Endothelial cell of umbilical vein (primary cell): ENCODE measurements around the gene CLIC3. TPM values are rescaled to one million over a fixed set of nuclear protein-coding genes. Genes with fewer than 3 reads are reported as not detected.

Experiments
- BruUV-seq: library from RNA; stranded (reverse); fragments of 400-500 nt; replicated peaks from 2 replicates; lab custom pipeline; 2021; lab: Mats Ljungman, UMichigan
- CTCF ChIA-PET: fragments of 300-600, 350-600 bp; sonication (Branson Sonifier 250); formaldehyde crosslinking; loops from one replicate; lab custom pipeline; 2021; ENCODE audit warnings: antibody characterized with exemption, inconsistent platforms; lab: Charles Lee
- POLR2A ChIA-PET: fragments of 300-600, 350-600 bp; sonication (Branson Sonifier 250); formaldehyde crosslinking; loops from one replicate; lab custom pipeline; 2021; ENCODE audit warnings: antibody characterized with exemption, inconsistent platforms; lab: Charles Lee
- DNase-seq: peaks from one replicate; pipeline ENCODE4 v3.0.0-alpha.2; 2011; ENCODE audit warnings: low read depth, low spot score
- FAIRE-seq: peaks from 2 replicates; lab custom pipeline; 2011; peaks lifted over from hg19 to GRCh38; lab: Jason Lieb, UNC
- H2AFZ ChIP-seq: 2 replicates; pipeline ENCODE4 v1.6.0; 2012; ENCODE audit warnings: low read depth, low read length, control low read depth, inconsistent platforms
- H3K27ac ChIP-seq: 2 replicates; pipeline ENCODE4 v1.5.1; 2011; ENCODE audit warnings: low read depth, mild to moderate bottlenecking, control low read depth, low read length, moderate library complexity; ENCODE audit not compliant: insufficient read depth
- H3K27me3 ChIP-seq, 2 experiments: 2 replicates each; pipeline versions ENCODE4 v1.6.0 to v1.6.1; 2011; ENCODE audit warnings: low read length in 2 of 2, mixed read lengths in 1 of 2; ENCODE audit not compliant: control insufficient read depth in 2 of 2, insufficient read depth in 2 of 2
- H3K36me3 ChIP-seq, 2 experiments: 2 replicates in 1 of 2; 3 replicates in 1 of 2; pipeline ENCODE4 v1.5.1; 2011; ENCODE audit warnings: low read length in 2 of 2, mild to moderate bottlenecking in 1 of 2, moderate library complexity in 1 of 2; ENCODE audit not compliant: control insufficient read depth in 2 of 2, insufficient read depth in 2 of 2; ENCODE audit errors: extremely low read depth in 1 of 2
- H3K4me1 ChIP-seq: 3 replicates; pipeline ENCODE4 v1.5.1; 2011; ENCODE audit warnings: mild to moderate bottlenecking, low read length; ENCODE audit not compliant: control insufficient read depth, insufficient read depth; ENCODE audit errors: extremely low read depth
- H3K4me2 ChIP-seq: 2 replicates; pipeline ENCODE4 v1.6.1; 2011; ENCODE audit warnings: low read length, control low read depth, mixed read lengths; ENCODE audit not compliant: insufficient read depth
- H3K4me3 ChIP-seq, 3 experiments: fragments of 200-600 bp in 1 of 3; sonication (generic), shearing (Covaris generic) in 1 of 3; replicated peaks in 1 of 3; 2 replicates each; pipeline ENCODE4 v1.5.1; 2011 to 2016; ENCODE audit warnings: control low read depth in 3 of 3, low read length in 3 of 3, mild to moderate bottlenecking in 2 of 3, inconsistent platforms in 1 of 3, low read depth in 1 of 3, moderate library complexity in 1 of 3; ENCODE audit not compliant: insufficient read depth in 1 of 3
- H3K79me2 ChIP-seq: 2 replicates; pipeline ENCODE4 v1.6.0; 2012; ENCODE audit warnings: low read length, inconsistent platforms; ENCODE audit not compliant: control insufficient read depth, insufficient read depth
- H3K9ac ChIP-seq: replicated peaks from 2 replicates; pipeline ENCODE3; 2011; ENCODE audit warnings: low read length, control low read depth; ENCODE audit not compliant: insufficient read depth; ENCODE audit errors: extremely low read depth
- H3K9me1 ChIP-seq: replicated peaks from 3 replicates; pipeline ENCODE4 v1.6.0; 2011; ENCODE audit warnings: mild to moderate bottlenecking, low read length; ENCODE audit not compliant: control insufficient read depth, insufficient read depth; ENCODE audit errors: extremely low read depth
- H3K9me3 ChIP-seq: replicated peaks from 2 replicates; pipeline ENCODE4 v1.5.1; 2012; ENCODE audit warnings: low read length, inconsistent platforms; ENCODE audit not compliant: control insufficient read depth, insufficient read depth
- H4K20me1 ChIP-seq: replicated peaks from 2 replicates; pipeline ENCODE3; 2011; ENCODE audit warnings: mild to moderate bottlenecking, low read length; ENCODE audit not compliant: control insufficient read depth, insufficient read depth; ENCODE audit errors: extremely low read depth
- CTCF ChIP-seq, 2 donors: IDR thresholded peaks; 1 replicate in 1 of 2; 2 replicates in 1 of 2; pipeline ENCODE4 v1.5.1; 2011; ENCODE audit warnings: low read length in 2 of 2, mild to moderate bottlenecking in 2 of 2, moderate library complexity in 2 of 2, control low read depth in 1 of 2, inconsistent platforms in 1 of 2, low read depth in 1 of 2; ENCODE audit not compliant: insufficient read depth in 1 of 2; ENCODE audit errors: extremely low read depth in 1 of 2
- EZH2 ChIP-seq: IDR thresholded peaks from 2 replicates; pipeline ENCODE4 v1.6.1; 2012; ENCODE audit warnings: borderline replicate concordance, low read depth, mild to moderate bottlenecking, moderate library complexity, low read length, inconsistent platforms; ENCODE audit not compliant: severe bottlenecking
- FOS ChIP-seq: IDR thresholded peaks from 2 replicates; pipeline ENCODE4 v1.6.1; 2011; ENCODE audit warnings: mild to moderate bottlenecking, low read length, moderate library complexity, borderline replicate concordance; ENCODE audit not compliant: insufficient read depth
- GATA2 ChIP-seq: IDR thresholded peaks from 2 replicates; pipeline ENCODE4 v1.7.0; 2011; ENCODE audit warnings: low read depth, mild to moderate bottlenecking, moderate library complexity, mixed read lengths, low read length; ENCODE audit not compliant: insufficient read length, insufficient read depth
- JUN ChIP-seq: IDR thresholded peaks from 2 replicates; pipeline ENCODE4 v1.6.1; 2011; ENCODE audit warnings: borderline replicate concordance, low read depth; ENCODE audit not compliant: insufficient read length, insufficient read depth
- MAX ChIP-seq: IDR thresholded peaks from 2 replicates; pipeline ENCODE4 v1.6.1; 2011; ENCODE audit not compliant: insufficient read depth, insufficient read length
- MYC ChIP-seq: IDR thresholded peaks from one replicate; pipeline ENCODE4 v1.6.1; 2011; ENCODE audit warnings: mild to moderate bottlenecking, low read depth, low read length
- POLR2A ChIP-seq: IDR thresholded peaks from 2 replicates; pipeline ENCODE4 v1.6.1; 2012; ENCODE audit warnings: low read depth, mild to moderate bottlenecking, control low read depth, low read length
- POLR2AphosphoS5 ChIP-seq: IDR thresholded peaks from 2 replicates; pipeline ENCODE4 v1.6.1; 2012; ENCODE audit warnings: low read depth, mild to moderate bottlenecking, control low read depth, low read length, moderate library complexity; ENCODE audit not compliant: insufficient read depth
- dilution Hi-C: fragments of 300-500 bp; cut with MboI; formaldehyde crosslinking; loops from one replicate; pipeline ENCODE4 v1.15.0; 2019; ENCODE audit warnings: low sequenced_read_pairs; ENCODE audit not compliant: extremely low pct_ligation_motif_present
- intact Hi-C: fragments of 100-400 bp; cut with micrococcal nuclease; formaldehyde crosslinking; loops from one replicate; pipeline ENCODE4 v1.10.0; 2022
- polyA plus RNA-seq, 4 experiments: library from polyadenylated mRNA; depleted of rRNA in 3 of 4; stranded (reverse) in 3 of 4; unstranded in 1 of 4; fragments of >200 nt; gene quantifications; 2 replicates each; pipeline versions ENCODE4 v1.2.1 to v1.2.3, GENCODE V29; 2011 to 2012; ENCODE audit warnings: missing spikeins in 1 of 4
- total RNA-seq: library from RNA; stranded (reverse); gene quantifications from 2 replicates; pipeline ENCODE4 v1.2.3, GENCODE V29; 2021

Gene CLIC3
- total and polyA plus RNA-seq, 2 donors (not counting 3 experiments of a cell fraction or from before 2014, with no cell fraction given): 2.3 TPM; not detected in 1

DNA sequence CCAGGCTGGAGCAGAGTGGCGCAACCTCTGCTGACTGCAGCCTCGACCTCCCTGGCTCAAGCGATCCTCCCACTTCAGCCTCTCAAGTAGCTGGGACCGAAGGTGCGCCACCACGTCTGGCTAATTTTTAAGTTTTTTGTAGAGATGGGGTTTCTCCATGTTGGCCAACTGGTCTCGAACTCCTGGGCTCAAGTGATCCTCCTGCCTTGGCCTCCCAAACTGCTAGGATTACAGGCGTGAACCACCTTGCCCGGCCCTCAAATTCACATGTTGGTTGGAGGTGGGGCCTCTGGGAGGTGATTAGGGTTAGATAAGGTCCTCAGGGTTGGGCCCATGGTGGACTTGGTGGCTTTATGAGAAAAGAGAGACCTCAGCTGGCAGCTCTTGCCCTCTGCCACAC, 34.2 kb downstream of the CLIC3 start:
- Histone ChIP-seq H4K20me1 (no peaks in the 10 kb centered on the region), H3K9me1 (no peaks in the 10 kb centered on the region), H3K27ac (no peak overlapping the region), H2AFZ (no peak overlapping the region), H3K4me2 (no peak overlapping the region), H3K4me3 (no peak overlapping the region), H3K4me1 (no peaks in the 10 kb centered on the region), H3K9ac (no peak overlapping the region), H3K27me3 (no peaks in the 10 kb centered on the region), H3K79me2 (no peaks in the 10 kb centered on the region), H3K9me3 (no peaks in the 10 kb centered on the region), H3K36me3 (no peaks in the 10 kb centered on the region)
- no TSS peak for BruUV-seq
- no peak for TF ChIP-seq CTCF (IDR thresholded peaks at IDR 0.05; ENCODE audit: extremely low read depth in 1 of 2, insufficient read depth in 1 of 2, low read depth in 1 of 2, low read length in 2 of 2)
- TF ChIP-seq JUN: no peak
- TF ChIP-seq MAX: no peak
- no peak for TF ChIP-seq GATA2
- no peak for TF ChIP-seq FOS
- no peak for TF ChIP-seq POLR2AphosphoS5
- no peak for TF ChIP-seq MYC
- TF ChIP-seq EZH2: no peak
- TF ChIP-seq POLR2A: no peak
- intact Hi-C loops: no loop called here
- FAIRE-seq: no peak
- CTCF ChIA-PET: interaction anchor here (1.3 kb wide), 1 partner anchor 14 kb away, joined by 4 read pairs; no protein-coding TSS in a partner anchor
- dilution Hi-C loops: no loop called here
- POLR2A ChIA-PET: no interaction called here
- no peak for DNase-seq
